ENCODE measurements around the gene ZNF423.

The ZNF423 gene

DNA sequence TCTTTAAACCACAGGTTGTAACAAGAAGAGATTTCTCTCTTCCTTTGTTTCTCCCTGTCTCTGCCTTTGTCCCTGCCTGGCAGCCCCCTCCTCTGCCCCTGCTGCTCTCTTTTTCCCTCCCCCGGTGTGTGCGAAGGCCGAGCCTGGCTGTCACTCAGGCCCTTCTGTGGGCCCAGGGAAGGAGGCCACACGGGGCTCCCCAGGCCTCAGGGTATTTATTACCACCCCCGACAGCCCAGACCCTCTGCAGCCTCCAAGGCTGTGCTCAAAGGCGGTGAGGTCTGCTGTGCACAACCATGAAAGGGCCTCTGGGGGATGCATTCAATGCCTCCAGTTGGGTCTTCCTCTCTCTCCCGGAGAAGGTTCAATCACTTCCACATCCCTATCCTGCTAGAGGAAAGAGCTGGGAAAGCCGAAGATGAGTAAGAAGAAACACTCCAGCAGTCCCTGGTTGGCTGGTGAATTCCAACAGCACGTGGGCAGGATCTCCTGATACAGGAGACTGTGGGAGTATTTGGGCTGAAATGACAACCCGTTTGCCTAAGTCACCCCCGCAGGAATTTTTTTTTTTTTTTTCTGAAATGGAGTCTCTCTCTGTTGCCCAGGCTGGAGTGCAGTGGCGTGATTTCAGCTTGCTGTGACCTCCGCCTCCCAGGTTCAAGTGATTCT lies 34.2 kb downstream of the ZNF423 start:
- FAIRE-seq: no peak

DNA sequence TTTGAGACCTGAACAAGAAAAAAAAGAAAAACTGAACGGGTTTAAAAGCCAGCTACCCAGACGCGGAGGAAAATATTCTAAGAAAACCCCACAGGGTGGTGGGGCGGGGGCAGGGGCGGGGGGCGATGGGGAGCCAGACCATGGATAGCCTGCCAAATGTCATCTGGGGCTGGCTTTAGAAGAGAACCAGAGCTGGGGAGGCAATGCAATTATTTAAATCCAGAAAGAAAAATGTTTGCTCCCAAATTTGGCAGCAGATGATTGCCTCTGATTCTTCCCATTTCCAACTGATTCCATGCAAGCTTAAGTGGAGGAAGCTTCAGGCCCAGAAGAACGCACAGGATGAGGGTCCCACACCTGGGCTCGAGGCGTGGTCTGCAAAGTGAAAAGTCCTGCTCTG lies 34.8 kb downstream of the ZNF423 start:
- no peak for FAIRE-seq

DNA sequence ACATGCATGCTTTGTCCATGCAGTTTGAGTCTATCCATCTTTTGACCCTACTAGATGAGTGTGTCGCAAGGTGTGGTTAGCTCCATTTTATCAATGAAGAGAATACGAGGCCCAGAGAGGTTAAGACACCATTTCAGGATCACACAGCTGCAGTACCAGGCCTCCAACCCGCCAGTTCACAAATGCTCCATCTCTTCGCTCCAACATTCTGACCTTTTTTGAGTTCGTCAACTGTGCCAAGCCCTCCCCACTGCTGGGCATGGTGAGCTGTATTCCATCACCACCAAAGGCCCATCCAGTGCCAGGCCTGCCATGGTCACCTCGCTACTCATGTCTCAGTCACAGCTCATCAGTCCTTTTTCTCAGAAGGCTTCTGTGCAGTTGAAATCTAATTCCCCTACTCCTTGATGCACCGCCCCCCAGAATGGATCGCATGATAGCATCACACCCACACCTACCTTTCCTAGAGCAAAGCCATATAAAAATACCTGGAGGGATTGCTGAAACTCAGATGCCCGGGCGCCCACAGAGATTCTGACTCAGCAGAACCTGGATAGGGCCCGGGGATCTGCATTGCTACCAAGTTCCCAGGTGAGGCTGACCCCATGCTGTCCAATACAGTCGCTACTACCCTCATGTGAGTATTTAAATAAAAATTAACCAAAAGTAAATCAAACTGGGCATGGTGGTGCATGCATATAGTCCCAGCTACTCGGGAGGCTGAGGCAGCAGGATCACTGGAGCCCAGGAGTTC lies 38.0 kb downstream of the ZNF423 start:
- FAIRE-seq: no peak

- FAIRE-seq: no peak
Measured at GRCh38 chr16:49816875-49817274, 39.0 kb downstream of the ZNF423 start.

DNA sequence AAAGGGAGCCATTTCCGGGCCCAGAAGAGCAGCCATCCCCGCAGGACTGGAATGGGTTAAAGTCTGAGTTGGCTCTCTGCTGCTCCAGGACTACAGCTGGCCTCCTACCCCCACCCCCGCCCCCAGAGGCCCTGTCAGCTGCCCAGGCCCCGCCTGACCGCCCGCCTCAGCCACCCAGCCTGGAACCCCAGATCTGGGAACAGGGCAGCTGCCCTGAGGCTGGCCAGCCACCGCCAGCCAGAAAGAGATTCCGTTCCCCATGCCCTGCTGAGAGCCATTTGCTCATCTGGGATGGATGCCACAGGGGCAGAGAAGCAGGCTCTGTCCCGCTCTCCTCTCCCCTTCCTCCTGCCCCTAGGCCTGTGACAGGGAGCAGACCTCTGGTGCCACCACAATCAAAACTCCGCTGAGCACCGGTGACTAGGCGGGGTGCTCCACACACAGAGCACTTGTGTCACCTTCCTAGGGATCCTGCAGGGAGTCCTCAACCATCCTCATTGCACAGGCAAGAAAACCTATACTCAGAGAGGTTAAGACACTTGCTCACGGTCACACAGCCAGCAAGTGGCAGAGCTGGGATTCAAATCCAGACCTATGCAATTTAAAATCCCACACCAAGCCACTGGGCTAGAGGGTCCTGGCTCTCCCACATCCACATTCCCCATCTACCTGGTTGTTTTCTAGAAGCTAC lies 44.1 kb downstream of the ZNF423 start:
- no peak for FAIRE-seq

DNA sequence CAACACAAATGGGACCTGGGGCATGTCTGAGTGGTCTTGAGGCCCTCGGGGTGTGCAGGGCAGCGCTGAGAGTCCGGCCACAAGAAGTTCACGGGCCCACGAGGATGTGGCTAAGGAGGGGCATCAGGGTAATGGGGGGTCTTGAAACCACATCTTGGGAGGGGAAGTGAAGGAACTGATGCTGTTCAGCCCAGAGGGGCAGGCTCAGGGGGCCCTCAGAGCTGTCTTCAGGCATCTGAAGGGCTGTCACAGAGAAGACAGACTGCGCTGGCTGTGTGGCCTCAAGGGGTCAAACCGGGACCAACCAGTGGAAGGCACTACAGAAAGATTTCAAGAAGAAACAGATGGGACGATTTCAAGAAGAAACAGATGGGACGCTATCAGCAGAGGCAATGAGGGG lies 45.1 kb downstream of the ZNF423 start:
- FAIRE-seq: no peak

DNA sequence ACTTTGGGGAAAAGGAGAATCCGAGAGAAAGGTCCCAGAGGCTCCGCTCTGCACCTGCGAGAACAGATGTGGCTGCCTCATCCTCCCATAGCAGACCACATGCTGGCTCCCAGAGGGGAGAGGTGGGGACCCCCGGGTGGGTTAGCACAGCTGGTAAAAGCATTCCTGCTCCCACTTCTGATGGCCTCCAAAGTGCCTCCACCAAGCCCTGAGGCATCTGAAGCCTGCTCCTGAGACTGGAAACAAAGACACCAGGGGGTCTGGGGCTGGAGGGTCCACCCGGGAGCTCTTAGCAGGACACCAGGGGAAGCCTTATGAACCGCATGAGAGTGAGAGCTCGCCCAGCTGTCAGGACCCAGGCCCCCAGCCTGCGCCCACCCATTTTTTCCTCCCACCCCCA lies 46.4 kb downstream of the ZNF423 start:
- FAIRE-seq: no peak

GRCh38 chr16:49809062-49809461 lies 46.9 kb downstream of the ZNF423 start:
- no peak for FAIRE-seq

DNA sequence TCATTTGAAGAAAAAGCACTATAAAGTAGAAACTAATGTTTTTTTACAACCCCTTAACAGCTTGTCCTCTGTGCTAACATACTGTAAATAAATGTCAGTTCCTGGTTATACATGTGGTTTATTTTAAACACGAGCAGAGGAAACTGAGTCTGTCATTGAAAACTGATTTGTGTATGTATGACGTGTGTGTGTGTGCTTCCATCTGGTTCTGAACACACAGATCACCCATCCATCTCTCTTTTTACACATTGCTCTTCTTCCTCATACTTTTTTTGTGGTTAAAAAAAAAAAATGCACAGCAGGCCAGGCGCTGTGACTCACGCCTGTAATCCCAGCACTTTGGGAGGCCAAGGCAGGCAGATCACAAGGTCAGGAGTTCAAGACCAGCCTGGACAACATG lies 49.5 kb downstream of the ZNF423 start:
- FAIRE-seq: no peak

GRCh38 chr16:49801290-49801689 lies 54.6 kb downstream of the ZNF423 start:
- FAIRE-seq: no peak

DNA sequence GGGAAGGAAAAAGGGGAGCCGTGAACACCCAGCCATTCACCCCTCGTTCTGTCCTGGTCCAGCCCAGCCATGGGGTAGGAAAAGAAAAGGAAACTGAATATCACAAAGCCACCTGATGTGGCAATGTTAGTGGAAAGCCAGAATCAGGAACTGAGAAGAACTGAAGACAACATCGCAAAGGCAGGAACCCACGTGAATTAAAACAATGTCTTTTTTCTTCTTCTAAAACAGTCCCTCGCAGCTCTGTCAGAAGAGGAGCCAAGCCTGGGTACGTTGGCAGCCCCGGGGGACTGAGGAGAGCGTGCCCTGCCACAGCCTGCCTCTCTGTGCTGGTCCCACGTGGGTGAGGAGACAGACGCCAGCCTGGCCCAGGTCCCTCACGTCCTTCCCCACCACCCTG lies 55.0 kb downstream of the ZNF423 start:
- FAIRE-seq: no peak

- FAIRE-seq: no peak
Measured at GRCh38 chr16:49800441-49800840, 55.5 kb downstream of the ZNF423 start.

- no peak for FAIRE-seq
Measured at GRCh38 chr16:49799172-49799571, 56.7 kb downstream of the ZNF423 start.

GRCh38 chr16:49795513-49795912 lies 60.4 kb downstream of the ZNF423 start:
- no peak for FAIRE-seq

- FAIRE-seq: no peak
Measured at GRCh38 chr16:49793244-49793643, 62.7 kb downstream of the ZNF423 start.

DNA sequence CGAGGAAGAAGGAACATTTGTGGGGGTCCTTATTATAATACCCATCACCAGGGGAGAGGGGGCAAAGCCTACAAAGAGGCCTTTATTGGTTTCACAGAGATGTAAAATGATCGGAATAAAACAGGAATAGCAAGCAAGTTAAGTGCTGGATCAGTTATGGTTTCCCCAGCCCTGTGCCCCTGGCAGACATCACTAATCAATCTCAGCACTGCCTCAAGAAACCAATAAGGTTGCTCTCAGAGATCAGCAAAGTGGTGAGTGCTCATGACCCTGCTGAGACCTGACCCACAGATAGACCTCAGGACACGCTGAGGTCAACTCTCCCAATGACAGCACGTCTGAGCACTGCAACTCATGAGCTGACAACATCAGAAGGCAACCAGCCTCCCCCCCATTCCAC lies 66.3 kb downstream of the ZNF423 start:
- FAIRE-seq: no peak

DNA sequence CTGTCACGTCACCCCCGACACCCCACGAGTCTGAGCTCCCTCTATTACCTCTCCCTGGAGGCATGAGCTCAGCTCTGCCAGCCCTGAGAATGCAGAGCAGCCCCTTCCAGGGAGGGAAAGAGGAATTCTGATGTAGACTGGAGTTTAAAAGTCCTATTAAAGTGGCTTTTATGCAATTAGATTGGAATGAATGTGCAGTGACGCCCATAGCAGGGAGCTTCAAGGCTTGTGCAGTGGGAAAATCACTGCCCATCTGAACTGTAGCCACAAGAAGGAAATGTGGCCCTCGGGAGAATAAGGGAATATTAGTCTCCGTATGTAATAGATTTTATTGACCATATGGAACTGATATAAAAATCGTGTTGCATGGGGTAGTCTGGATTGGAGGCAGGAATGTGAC lies 66.9 kb downstream of the ZNF423 start:
- FAIRE-seq: no peak

DNA sequence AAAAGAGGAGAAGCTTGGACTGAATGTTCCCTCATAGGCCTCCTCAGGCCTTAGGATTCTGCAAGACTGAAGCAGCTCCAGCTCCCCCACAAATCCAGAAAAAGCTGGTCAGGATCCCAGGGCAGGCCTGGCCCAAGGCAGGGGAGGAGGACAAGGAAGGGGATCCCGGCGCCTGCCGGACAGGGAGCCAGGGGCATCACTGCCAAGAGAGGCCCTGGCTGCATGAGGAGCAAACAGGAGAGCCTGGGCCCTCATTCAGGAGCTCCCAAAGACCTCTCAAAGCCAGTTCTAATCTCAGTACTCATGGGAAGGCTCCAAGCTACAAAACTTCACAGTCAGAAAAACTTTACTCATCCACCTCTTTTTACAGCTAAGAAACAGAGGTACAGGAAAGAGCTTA lies 67.3 kb downstream of the ZNF423 start:
- FAIRE-seq: no peak

GRCh38 chr16:49786926-49787557 lies 68.9 kb downstream of the ZNF423 start:
- FAIRE-seq: no peak

- FAIRE-seq: no peak
Measured at GRCh38 chr16:49785970-49786369, 69.9 kb downstream of the ZNF423 start.

GRCh38 chr16:49782405-49782804 lies 73.5 kb downstream of the ZNF423 start:
- no peak for FAIRE-seq

- no peak for FAIRE-seq
Measured at GRCh38 chr16:49781401-49781800, 74.5 kb downstream of the ZNF423 start.

DNA sequence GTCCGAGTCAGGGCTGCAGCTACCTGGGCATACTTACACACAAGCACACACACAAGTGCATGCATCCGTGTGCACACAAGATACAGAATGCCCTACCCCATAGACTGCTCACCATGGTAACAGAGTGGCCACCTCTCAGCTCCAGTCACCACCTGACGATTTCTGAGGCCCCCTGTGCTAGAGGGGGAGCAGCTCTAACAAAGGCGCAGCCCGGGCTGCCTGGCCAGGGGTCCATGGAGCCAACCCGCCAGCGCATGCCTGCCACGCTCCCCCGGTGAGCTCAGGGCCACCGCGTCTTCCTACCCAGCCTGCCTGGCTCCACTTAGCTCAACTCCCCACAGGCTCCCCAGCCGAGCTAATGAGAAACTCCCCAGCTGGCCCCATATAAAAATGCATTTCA lies 75.5 kb downstream of the ZNF423 start:
- no peak for FAIRE-seq

- no peak for FAIRE-seq
Measured at GRCh38 chr16:49779979-49780378, 75.9 kb downstream of the ZNF423 start.
